HCT116 (cell line): ENCODE measurements around the gene EYA3. TPM values are rescaled to one million over a fixed set of nuclear protein-coding genes. Genes with fewer than 3 reads are reported as not detected.

Source experiments
- ATAC-seq: fragments of 200-7000 bp; cut with Tn5 transposase; 2 replicates; pipeline ENCODE4 v1.9.1; 2020; ENCODE audit warnings: mild to moderate bottlenecking, moderate library complexity
- BruUV-seq: library from RNA; stranded (reverse); fragments of 400-500 nt; replicated peaks from 2 replicates; lab custom pipeline; 2021; lab: Mats Ljungman, UMichigan
- CTCF ChIA-PET: fragments of 300-600 bp; sonication (Branson Sonifier 250); formaldehyde crosslinking; loops from one replicate; lab custom pipeline; 2021; ENCODE audit warnings: antibody characterized with exemption; lab: Charles Lee
- POLR2A ChIA-PET: fragments of 300-600, 350-600 bp; sonication (Branson Sonifier 250); formaldehyde crosslinking; loops from one replicate; lab custom pipeline; 2021; ENCODE audit warnings: antibody characterized with exemption; lab: Charles Lee
- RAD21 ChIA-PET, 2 experiments: fragments of 300-600 bp; sonication (Branson Sonifier 250); formaldehyde crosslinking; loops; one replicate each; lab custom pipeline; 2023; ENCODE audit warnings: low total read pairs in 2 of 2; ENCODE audit not compliant: uncharacterized antibody in 2 of 2, unreplicated experiment in 2 of 2, low non-redundant PET in 1 of 2; lab: Charles Lee
- DNase-seq: peaks from one replicate; pipeline ENCODE4 v3.0.0-alpha.2; 2010; ENCODE audit warnings: low read depth, low spot score
- H2AFZ ChIP-seq: fragments of 200-600 bp; shearing (Covaris generic), sonication (generic); 2 replicates; pipeline ENCODE4 v1.6.1; 2017; ENCODE audit warnings: low read depth, mixed run types, mixed read lengths, antibody characterized with exemption, low read length; ENCODE audit not compliant: poor library complexity, severe bottlenecking
- H3K27ac ChIP-seq: 2 replicates; pipeline ENCODE4 v1.5.1; 2012; ENCODE audit warnings: low read depth, low read length
- H3K27me3 ChIP-seq: fragments of 200-600 bp; sonication (generic); 2 replicates; pipeline ENCODE4 v1.6.1; 2016; ENCODE audit warnings: mixed run types, low read length, mixed read lengths; ENCODE audit not compliant: insufficient read depth
- H3K36me3 ChIP-seq, 2 experiments: fragments of 200-500 bp in 1 of 2; fragments of 200-600 bp in 1 of 2; sonication (Bioruptor generic) in 1 of 2; sonication (generic) in 1 of 2; 2 replicates each; pipeline versions ENCODE4 v1.5.1 to v1.6.1; 2014 to 2016; ENCODE audit warnings: low read length in 2 of 2, inconsistent platforms in 1 of 2, mixed read lengths in 1 of 2, mixed run types in 1 of 2; ENCODE audit not compliant: insufficient read depth in 2 of 2, control insufficient read depth in 1 of 2
- H3K4me1 ChIP-seq, 2 experiments: fragments of 200-600 bp in 1 of 2; sonication (generic) in 1 of 2; 2 replicates each; pipeline versions ENCODE4 v1.5.1 to v1.6.1; 2012 to 2017; ENCODE audit warnings: low read length in 2 of 2, inconsistent platforms in 1 of 2, mild to moderate bottlenecking in 1 of 2, mixed read lengths in 1 of 2, mixed run types in 1 of 2, moderate library complexity in 1 of 2; ENCODE audit not compliant: insufficient read depth in 2 of 2, control insufficient read depth in 1 of 2
- H3K4me2 ChIP-seq: fragments of 200-600 bp; sonication (generic); 2 replicates; pipeline ENCODE4 v1.6.1; 2017; ENCODE audit warnings: mixed run types, low read length, mixed read lengths
- H3K4me3 ChIP-seq, 2 experiments: fragments of 200-600 bp in 1 of 2; sonication (generic) in 1 of 2; replicated peaks in 1 of 2; 2 replicates each; pipeline ENCODE4 v1.5.1; 2011 to 2016; ENCODE audit warnings: low read length in 2 of 2, control low read depth in 1 of 2, low read depth in 1 of 2, mild to moderate bottlenecking in 1 of 2, mixed read lengths in 1 of 2, mixed run types in 1 of 2
- H3K79me2 ChIP-seq: fragments of 200-600 bp; sonication (generic); 2 replicates; pipeline ENCODE4 v1.6.1; 2017; ENCODE audit warnings: mild to moderate bottlenecking, mixed run types, low read length, moderate library complexity, mixed read lengths; ENCODE audit not compliant: insufficient read depth
- H3K9ac ChIP-seq: fragments of 200-600 bp; sonication (generic); 2 replicates; pipeline ENCODE4 v1.6.1; 2016; ENCODE audit warnings: low read length, mixed read lengths
- H3K9me2 ChIP-seq: fragments of 200-600 bp; sonication (generic), shearing (Covaris generic); 2 replicates; pipeline ENCODE4 v1.6.1; 2017; ENCODE audit warnings: mixed run types, mild to moderate bottlenecking, moderate library complexity; ENCODE audit not compliant: insufficient read depth
- H3K9me3 ChIP-seq, 2 experiments: fragments of 200-500 bp in 1 of 2; fragments of 200-600 bp in 1 of 2; sonication (Bioruptor generic) in 1 of 2; sonication (generic) in 1 of 2; 2 replicates each; pipeline ENCODE4 v1.6.1; 2014 to 2017; ENCODE audit warnings: low read length in 2 of 2, mixed read lengths in 2 of 2, inconsistent platforms in 1 of 2, low read depth in 1 of 2, mild to moderate bottlenecking in 1 of 2, mixed run types in 1 of 2, moderate library complexity in 1 of 2; ENCODE audit not compliant: control insufficient read depth in 1 of 2, insufficient read depth in 1 of 2
- H4K20me1 ChIP-seq: fragments of 200-600 bp; sonication (generic), shearing (Covaris generic); 2 replicates; pipeline ENCODE4 v1.6.1; 2017; ENCODE audit warnings: mixed run types, mild to moderate bottlenecking, moderate library complexity; ENCODE audit not compliant: insufficient read depth
- CEBPB ChIP-seq: IDR thresholded peaks from 2 replicates; pipeline ENCODE4 v1.6.1; 2012; ENCODE audit warnings: low read depth
- ELF1 ChIP-seq: IDR thresholded peaks from 2 replicates; pipeline ENCODE4 v1.6.1; 2012; ENCODE audit warnings: low read depth, borderline replicate concordance
- EZH2 ChIP-seq: fragments of 200-600 bp; sonication (generic); IDR thresholded peaks from 2 replicates; pipeline ENCODE4 v1.6.1; 2017; ENCODE audit warnings: antibody characterized with exemption, mixed run types
- POLR2A ChIP-seq: IDR thresholded peaks from 2 replicates; pipeline ENCODE4 v1.7.0; 2011; ENCODE audit warnings: borderline replicate concordance; ENCODE audit not compliant: insufficient read depth, insufficient read length; ENCODE audit errors: extremely low read depth
- SIN3A ChIP-seq: IDR thresholded peaks from 2 replicates; pipeline ENCODE4 v1.6.1; 2012; ENCODE audit warnings: low read depth
- SRF ChIP-seq: IDR thresholded peaks from 2 replicates; pipeline ENCODE4 v1.6.1; 2012; ENCODE audit warnings: low read depth
- TCF7L2 ChIP-seq: IDR thresholded peaks from 2 replicates; pipeline ENCODE4 v1.7.0; 2011; ENCODE audit warnings: borderline replicate concordance, inconsistent platforms; ENCODE audit not compliant: insufficient read depth, insufficient read length; ENCODE audit errors: extremely low read depth
- YY1 ChIP-seq: IDR thresholded peaks from 2 replicates; pipeline ENCODE4 v1.6.1; 2011; ENCODE audit warnings: low read length, low read depth, moderate library complexity, mild to moderate bottlenecking; ENCODE audit not compliant: insufficient replicate concordance; ENCODE audit errors: extremely low read depth
- ZFX ChIP-seq: fragments of 450-650 bp; IDR thresholded peaks from 2 replicates; pipeline ENCODE4 v1.6.1; 2017
- intact Hi-C: fragments of 100-400 bp; cut with micrococcal nuclease; formaldehyde crosslinking; loops from 2 replicates; pipeline ENCODE4 v1.10.0; 2022
- total RNA-seq: library from RNA; stranded (reverse); gene quantifications from one replicate; pipeline ENCODE4 v1.2.1, GENCODE V29; 2021; ENCODE audit not compliant: unreplicated experiment
- TF ChIP-seq, protein P1 (sequence below), 3 experiments: fragments of 200-600 bp in 1 of 3; sonication (generic) in 1 of 3; IDR thresholded peaks in 2 of 3; conservative IDR thresholded peaks in 1 of 3; 2 replicates each; pipeline ENCODE4 v1.5.1; 2012 to 2017; ENCODE audit warnings: low read depth in 2 of 3, low read length in 2 of 3, antibody characterized with exemption in 1 of 3, borderline replicate concordance in 1 of 3, control low read depth in 1 of 3, mild to moderate bottlenecking in 1 of 3, mixed read lengths in 1 of 3, mixed run types in 1 of 3, moderate library complexity in 1 of 3; ENCODE audit not compliant: insufficient read depth in 1 of 3
- TF ChIP-seq, protein P2 (sequence below): IDR thresholded peaks from 2 replicates; pipeline ENCODE4 v1.6.1; 2012; ENCODE audit warnings: low read depth

The EYA3 gene
- total RNA-seq, 1 experiment from 2014 or later, result 25.9 TPM

DNA sequence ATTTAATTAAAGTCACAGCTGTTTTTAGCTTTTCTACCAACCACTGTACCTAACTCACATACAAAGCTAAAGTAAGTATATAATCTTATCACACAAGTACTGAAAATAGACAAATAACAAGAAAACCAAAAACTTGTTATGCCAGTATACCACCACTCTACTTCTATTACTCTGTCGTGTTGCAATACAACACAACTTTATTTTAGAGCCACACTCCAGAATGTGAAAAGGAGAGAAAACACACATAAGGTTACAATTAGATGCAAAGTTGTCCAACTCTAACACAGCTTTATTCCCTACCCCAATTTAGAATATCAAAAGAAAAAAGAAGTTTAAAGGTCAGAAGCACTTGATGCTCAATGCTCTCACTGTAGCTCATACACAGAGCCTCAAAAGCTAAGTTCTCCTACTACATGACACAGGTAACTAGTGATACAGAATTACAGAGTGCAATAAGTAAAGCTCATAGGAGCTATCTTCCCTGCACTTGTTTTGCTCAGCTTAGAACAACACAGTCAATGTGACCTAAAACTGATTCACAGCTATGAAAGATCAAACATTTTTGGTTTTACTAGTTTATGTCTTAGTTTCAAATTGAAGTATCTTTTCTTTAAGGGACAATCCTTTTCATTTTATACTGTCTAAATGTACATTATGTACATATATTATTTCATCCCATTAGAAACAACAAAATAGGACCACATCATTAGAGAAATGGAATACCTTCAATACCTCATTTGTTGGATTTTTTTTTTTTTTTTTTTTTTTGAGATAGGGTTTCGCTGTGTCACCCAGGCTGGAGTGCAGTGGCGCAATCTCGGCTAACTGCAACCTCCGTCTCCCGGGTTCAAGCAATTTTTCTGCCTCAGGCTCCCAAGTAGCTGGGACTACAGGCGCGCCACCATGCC lies 29.2 kb downstream of the EYA3 start:
- POLR2A ChIA-PET, result interaction anchor here (0.7 to 1.0 kb wide), 2 partner anchors 16 to 297 kb away, joined by 3 read pairs; no protein-coding TSS in a partner anchor

More for the DNA sequence above, 29.2 kb downstream of the EYA3 start:
- no peak overlapping the region for H2AFZ ChIP-seq
- no peak overlapping the region for H3K4me3 ChIP-seq
- CTCF ChIA-PET, result no interaction called here
- peaks cover 52% of the 10 kb centered on the region for H3K79me2 ChIP-seq
- no peak overlapping the region for H3K9ac ChIP-seq
- ATAC-seq, result no peak
- H3K36me3 ChIP-seq, result no peaks in the 10 kb centered on the region
- no TSS peak for BruUV-seq
- TF ChIP-seq, protein P1, sequence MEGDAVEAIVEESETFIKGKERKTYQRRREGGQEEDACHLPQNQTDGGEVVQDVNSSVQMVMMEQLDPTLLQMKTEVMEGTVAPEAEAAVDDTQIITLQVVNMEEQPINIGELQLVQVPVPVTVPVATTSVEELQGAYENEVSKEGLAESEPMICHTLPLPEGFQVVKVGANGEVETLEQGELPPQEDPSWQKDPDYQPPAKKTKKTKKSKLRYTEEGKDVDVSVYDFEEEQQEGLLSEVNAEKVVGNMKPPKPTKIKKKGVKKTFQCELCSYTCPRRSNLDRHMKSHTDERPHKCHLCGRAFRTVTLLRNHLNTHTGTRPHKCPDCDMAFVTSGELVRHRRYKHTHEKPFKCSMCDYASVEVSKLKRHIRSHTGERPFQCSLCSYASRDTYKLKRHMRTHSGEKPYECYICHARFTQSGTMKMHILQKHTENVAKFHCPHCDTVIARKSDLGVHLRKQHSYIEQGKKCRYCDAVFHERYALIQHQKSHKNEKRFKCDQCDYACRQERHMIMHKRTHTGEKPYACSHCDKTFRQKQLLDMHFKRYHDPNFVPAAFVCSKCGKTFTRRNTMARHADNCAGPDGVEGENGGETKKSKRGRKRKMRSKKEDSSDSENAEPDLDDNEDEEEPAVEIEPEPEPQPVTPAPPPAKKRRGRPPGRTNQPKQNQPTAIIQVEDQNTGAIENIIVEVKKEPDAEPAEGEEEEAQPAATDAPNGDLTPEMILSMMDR (IDR thresholded peaks at IDR 0.05 in 2 of 3, conservative IDR thresholded peaks at IDR 0.05 in 1 of 3; ENCODE audit: borderline replicate concordance in 1 of 3, insufficient read depth in 1 of 3, low read depth in 2 of 3, low read length in 2 of 3), result no peak
- TF ChIP-seq ZFX (no peak), TCF7L2 (no peak), SIN3A (no peak), SRF (no peak), CEBPB (no peak), ELF1 (no peak), POLR2A (no peak), YY1 (no peak), EZH2 (no peak)
- TF ChIP-seq, protein P2, sequence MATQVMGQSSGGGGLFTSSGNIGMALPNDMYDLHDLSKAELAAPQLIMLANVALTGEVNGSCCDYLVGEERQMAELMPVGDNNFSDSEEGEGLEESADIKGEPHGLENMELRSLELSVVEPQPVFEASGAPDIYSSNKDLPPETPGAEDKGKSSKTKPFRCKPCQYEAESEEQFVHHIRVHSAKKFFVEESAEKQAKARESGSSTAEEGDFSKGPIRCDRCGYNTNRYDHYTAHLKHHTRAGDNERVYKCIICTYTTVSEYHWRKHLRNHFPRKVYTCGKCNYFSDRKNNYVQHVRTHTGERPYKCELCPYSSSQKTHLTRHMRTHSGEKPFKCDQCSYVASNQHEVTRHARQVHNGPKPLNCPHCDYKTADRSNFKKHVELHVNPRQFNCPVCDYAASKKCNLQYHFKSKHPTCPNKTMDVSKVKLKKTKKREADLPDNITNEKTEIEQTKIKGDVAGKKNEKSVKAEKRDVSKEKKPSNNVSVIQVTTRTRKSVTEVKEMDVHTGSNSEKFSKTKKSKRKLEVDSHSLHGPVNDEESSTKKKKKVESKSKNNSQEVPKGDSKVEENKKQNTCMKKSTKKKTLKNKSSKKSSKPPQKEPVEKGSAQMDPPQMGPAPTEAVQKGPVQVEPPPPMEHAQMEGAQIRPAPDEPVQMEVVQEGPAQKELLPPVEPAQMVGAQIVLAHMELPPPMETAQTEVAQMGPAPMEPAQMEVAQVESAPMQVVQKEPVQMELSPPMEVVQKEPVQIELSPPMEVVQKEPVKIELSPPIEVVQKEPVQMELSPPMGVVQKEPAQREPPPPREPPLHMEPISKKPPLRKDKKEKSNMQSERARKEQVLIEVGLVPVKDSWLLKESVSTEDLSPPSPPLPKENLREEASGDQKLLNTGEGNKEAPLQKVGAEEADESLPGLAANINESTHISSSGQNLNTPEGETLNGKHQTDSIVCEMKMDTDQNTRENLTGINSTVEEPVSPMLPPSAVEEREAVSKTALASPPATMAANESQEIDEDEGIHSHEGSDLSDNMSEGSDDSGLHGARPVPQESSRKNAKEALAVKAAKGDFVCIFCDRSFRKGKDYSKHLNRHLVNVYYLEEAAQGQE, result no peak
- TF ChIP-seq, all 23 proteins: peak for 0
- no peak overlapping the region for H3K27ac ChIP-seq
- DNase-seq, result no peak
- H3K27me3 ChIP-seq, result no peaks in the 10 kb centered on the region
- no peaks in the 10 kb centered on the region for H3K9me3 ChIP-seq
- intact Hi-C loops, result no loop called here
- H3K9me2 ChIP-seq, result no peaks in the 10 kb centered on the region
- peaks cover 3% of the 10 kb centered on the region; the same call in 1 of the 2 replicates for H4K20me1 ChIP-seq
- RAD21 ChIA-PET, result no interaction called here
- H3K4me2 ChIP-seq, result no peak overlapping the region
- H3K4me1 ChIP-seq, result peaks cover 0 to 4% of the 10 kb centered on the region in 2 experiments; a peak in 2 of 4 replicates
